Body of pancreas (tissue), 4 donors: ENCODE results near the gene EPB42.

Experiments
- POLR2A ChIP-seq, 3 donors: fragments of 450-650 bp; IDR thresholded peaks; one replicate each; pipeline ENCODE4 v1.6.1; 2016; ENCODE audit warnings: antibody characterized with exemption in 3 of 3, mild to moderate bottlenecking in 2 of 3
- TF ChIP-seq, protein P1 (sequence below), 7 experiments: fragments of 450-650 bp in 4 of 7; fragments of 200-600 bp in 3 of 7; sonication (generic) in 3 of 7; IDR thresholded peaks; one replicate each; pipeline ENCODE4 v1.5.1; 2016 to 2019; ENCODE audit warnings: antibody characterized with exemption in 7 of 7

DNA sequence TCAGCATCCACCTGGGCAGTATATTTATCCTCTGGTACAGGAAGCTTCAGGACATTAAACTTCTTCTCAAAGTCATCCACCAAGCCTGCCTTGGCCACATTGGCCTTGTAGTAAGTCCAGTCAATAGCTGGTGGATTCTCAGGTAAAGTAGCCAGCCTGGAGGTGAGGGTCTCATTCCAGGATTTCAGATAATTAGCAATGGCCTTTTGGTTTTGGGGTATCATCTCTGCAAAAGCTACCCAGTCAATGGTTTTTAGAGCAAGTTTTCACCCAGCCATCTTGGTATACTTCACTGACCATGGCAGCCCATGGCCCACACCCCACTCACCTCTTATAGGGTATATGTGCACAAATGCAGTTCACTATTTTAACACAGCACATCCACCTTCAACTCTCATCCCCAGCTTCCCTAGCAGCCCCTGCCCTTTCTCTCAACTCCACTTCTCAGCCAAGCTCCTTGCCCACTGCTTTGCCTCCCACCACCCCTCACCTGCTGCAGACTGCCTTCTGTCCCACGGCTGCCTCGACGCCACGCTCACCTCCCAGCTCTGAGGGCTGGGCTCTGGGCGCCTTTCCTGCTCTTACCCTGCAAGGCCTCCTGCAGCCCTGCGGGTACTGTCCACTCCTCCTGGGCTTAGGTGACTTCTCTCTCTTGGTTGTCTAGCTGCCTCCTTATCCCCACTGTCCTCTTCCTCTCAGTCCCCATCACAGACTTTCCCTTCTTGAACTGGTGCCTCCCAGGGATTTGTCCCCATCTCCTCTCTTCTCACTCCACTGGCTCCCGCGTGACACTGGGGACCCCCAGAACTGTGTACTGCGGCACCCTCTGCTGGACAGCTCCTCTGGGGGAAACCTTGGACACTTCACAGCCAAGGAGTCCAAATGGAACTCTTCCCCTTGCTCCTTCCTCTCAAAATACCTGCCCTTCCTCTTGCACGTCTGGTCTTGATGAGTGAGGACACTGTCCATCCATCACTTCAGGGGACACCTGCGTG is 47.6 kb upstream of the EPB42 start:
- TF ChIP-seq, protein P1, sequence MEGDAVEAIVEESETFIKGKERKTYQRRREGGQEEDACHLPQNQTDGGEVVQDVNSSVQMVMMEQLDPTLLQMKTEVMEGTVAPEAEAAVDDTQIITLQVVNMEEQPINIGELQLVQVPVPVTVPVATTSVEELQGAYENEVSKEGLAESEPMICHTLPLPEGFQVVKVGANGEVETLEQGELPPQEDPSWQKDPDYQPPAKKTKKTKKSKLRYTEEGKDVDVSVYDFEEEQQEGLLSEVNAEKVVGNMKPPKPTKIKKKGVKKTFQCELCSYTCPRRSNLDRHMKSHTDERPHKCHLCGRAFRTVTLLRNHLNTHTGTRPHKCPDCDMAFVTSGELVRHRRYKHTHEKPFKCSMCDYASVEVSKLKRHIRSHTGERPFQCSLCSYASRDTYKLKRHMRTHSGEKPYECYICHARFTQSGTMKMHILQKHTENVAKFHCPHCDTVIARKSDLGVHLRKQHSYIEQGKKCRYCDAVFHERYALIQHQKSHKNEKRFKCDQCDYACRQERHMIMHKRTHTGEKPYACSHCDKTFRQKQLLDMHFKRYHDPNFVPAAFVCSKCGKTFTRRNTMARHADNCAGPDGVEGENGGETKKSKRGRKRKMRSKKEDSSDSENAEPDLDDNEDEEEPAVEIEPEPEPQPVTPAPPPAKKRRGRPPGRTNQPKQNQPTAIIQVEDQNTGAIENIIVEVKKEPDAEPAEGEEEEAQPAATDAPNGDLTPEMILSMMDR (IDR thresholded peaks at IDR 0.05): no peak
- no peak for TF ChIP-seq POLR2A (IDR thresholded peaks at IDR 0.05)
